GM23248 (cell line): Measurements from ENCODE around the gene PRPF31. TPM values are rescaled to one million over a fixed set of nuclear protein-coding genes. Genes with fewer than 3 reads are reported as not detected.
A peak's percentile ranks its signal among the peaks of the same experiment; 100 is the strongest.

Source experiments
- DNase-seq: peaks from one replicate; pipeline ENCODE4 v3.0.0-alpha.2; 2015
- H2AFZ ChIP-seq: fragments of 200-600 bp; sonication (generic); 2 replicates; pipeline ENCODE4 v1.6.1; 2016; ENCODE audit warnings: antibody characterized with exemption
- H3F3A ChIP-seq: fragments of 200-600 bp; sonication (generic); 2 replicates; pipeline ENCODE4 v1.6.1; 2016; ENCODE audit warnings: mild to moderate bottlenecking, antibody characterized with exemption, mixed run types; ENCODE audit not compliant: insufficient read depth
- H3K27ac ChIP-seq: fragments of 200-600 bp; sonication (generic); 2 replicates; pipeline ENCODE4 v1.5.1; 2016; ENCODE audit warnings: mild to moderate bottlenecking
- H3K27me3 ChIP-seq: fragments of 200-600 bp; sonication (generic); replicated peaks from 2 replicates; pipeline ENCODE4 v1.6.1; 2016; ENCODE audit warnings: mild to moderate bottlenecking; ENCODE audit not compliant: insufficient read depth
- H3K36me3 ChIP-seq: fragments of 200-600 bp; sonication (generic); 2 replicates; pipeline ENCODE4 v1.6.1; 2016; ENCODE audit warnings: low read depth, mild to moderate bottlenecking
- H3K4me1 ChIP-seq: fragments of 200-600 bp; sonication (generic); 2 replicates; pipeline ENCODE4 v1.6.1; 2016; ENCODE audit warnings: mild to moderate bottlenecking; ENCODE audit not compliant: insufficient read depth
- H3K4me2 ChIP-seq: fragments of 200-600 bp; sonication (generic); one replicate; pipeline ENCODE4 v1.6.1; 2016; ENCODE audit warnings: mild to moderate bottlenecking; ENCODE audit not compliant: unreplicated experiment
- H3K4me3 ChIP-seq: fragments of 200-600 bp; sonication (generic); 2 replicates; pipeline ENCODE4 v1.5.1; 2016; ENCODE audit warnings: mild to moderate bottlenecking
- H3K79me2 ChIP-seq: fragments of 200-600 bp; sonication (generic); 2 replicates; pipeline ENCODE4 v1.6.1; 2016; ENCODE audit warnings: mild to moderate bottlenecking; ENCODE audit not compliant: insufficient read depth
- H3K9ac ChIP-seq: fragments of 200-600 bp; sonication (generic); 2 replicates; pipeline ENCODE4 v1.6.1; 2016; ENCODE audit warnings: mild to moderate bottlenecking
- H3K9me2 ChIP-seq: fragments of 200-600 bp; sonication (generic); 2 replicates; pipeline ENCODE4 v1.6.1; 2016; ENCODE audit warnings: mixed run types, mild to moderate bottlenecking, moderate library complexity; ENCODE audit not compliant: insufficient read depth
- H3K9me3 ChIP-seq: fragments of 200-600 bp; sonication (generic); one replicate; pipeline ENCODE4 v1.6.1; 2017; ENCODE audit warnings: low read depth
- H4K20me1 ChIP-seq: fragments of 200-600 bp; sonication (generic); 2 replicates; pipeline ENCODE4 v1.6.0; 2016; ENCODE audit not compliant: insufficient read depth
- EZH2 ChIP-seq: fragments of 200-600 bp; sonication (generic); IDR thresholded peaks from 2 replicates; pipeline ENCODE4 v1.6.1; 2018; ENCODE audit warnings: antibody characterized with exemption, mild to moderate bottlenecking; ENCODE audit not compliant: insufficient read depth, poor library complexity, severe bottlenecking
- EZH2phosphoT487 ChIP-seq: fragments of 200-600 bp; sonication (generic); IDR thresholded peaks from 2 replicates; pipeline ENCODE4 v1.6.1; 2018; ENCODE audit warnings: antibody characterized with exemption, moderate library complexity, mild to moderate bottlenecking, low read depth; ENCODE audit not compliant: insufficient read depth
- WGBS, 2 experiments: methylation state at CpG; one replicate each; pipeline ENCODE4 v1.1.6; 2015 to 2017; ENCODE audit warnings: low lambda C conversion rate in 2 of 2, low coverage in 1 of 2; ENCODE audit errors: missing lambda C conversion rate in 2 of 2; 5-methylcytosine and 5-hydroxymethylcytosine counted together
- in situ Hi-C: fragments of 300-500 bp; cut with MboI; formaldehyde crosslinking; loops from 2 replicates; pipeline ENCODE4 v1.15.0; 2020
- polyA plus RNA-seq: library from polyadenylated mRNA; unstranded; fragments of >200 nt; fragmentation: Nextera tagmentation; extraction: Ambion mirVana; gene quantifications from 2 replicates; pipeline ENCODE4 v1.2.1, GENCODE V29; 2016
- total RNA-seq: library from RNA; depleted of rRNA; stranded (reverse); fragments of >200 nt; shearing (Covaris generic); gene quantifications from 2 replicates; pipeline ENCODE4 v1.2.3, GENCODE V29; 2014

Gene PRPF31
- total and polyA plus RNA-seq, 2 experiments from 2014 or later: 38.4 to 78.6 TPM

DNA sequence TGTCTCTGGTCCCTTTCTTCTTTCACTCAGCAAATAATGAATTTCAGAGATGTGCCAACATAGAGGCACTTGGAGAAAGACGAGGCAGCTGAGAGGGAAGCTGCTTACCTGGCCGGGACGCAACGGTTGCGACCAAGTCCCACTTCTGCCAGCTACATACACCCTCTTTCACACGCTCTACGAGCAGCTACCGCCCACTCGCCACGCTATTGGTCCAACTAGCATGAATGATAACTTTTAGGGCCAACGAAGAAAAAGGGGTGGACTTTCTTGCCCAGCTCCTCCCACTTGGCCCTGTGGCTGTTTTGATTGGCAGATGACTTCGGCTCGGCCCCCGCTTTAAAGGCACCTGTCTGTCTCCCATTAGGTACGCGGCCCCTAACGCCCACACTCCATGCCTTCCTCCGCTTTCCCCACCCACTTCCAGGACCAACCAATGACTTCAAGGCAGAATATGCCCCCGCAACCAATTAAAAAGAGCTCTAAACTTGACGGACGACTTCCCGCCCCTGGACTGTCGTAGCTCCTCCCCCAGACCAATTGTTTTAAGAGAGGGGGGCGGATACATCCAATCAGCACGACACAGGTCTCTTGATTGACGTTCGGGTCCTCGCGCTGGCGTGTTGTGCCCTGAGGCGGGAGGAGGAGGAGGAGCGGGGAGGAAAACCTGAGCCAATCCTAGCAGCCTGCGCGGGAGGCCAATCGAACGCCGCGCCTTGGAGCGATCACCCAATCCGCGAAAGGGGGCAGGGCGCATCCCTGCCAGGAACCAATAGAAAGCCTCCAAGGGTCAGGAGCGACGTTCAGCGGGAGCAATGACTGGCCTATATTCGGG lies 21.5 kb downstream of the PRPF31 start:
- TF ChIP-seq EZH2 (no peak), EZH2phosphoT487 (no peak)
- H3K79me2 ChIP-seq: peaks cover 45% of the 10 kb centered on the region
- peak overlapping the region; percentile 89 for H2AFZ ChIP-seq
- no peaks in the 10 kb centered on the region for H3K36me3 ChIP-seq
- H3K9me2 ChIP-seq: no peaks in the 10 kb centered on the region
- peak overlapping the region; percentile 77 for H3K27ac ChIP-seq
- H3K4me3 ChIP-seq: peak overlapping the region; percentile 78
- no peaks in the 10 kb centered on the region for H3K27me3 ChIP-seq
- H3K9me3 ChIP-seq: no peaks in the 10 kb centered on the region
- in situ Hi-C loops: no loop called here
- H3K9ac ChIP-seq: peak overlapping the region; percentile 98
- peak overlapping the region; percentile 81 for H3K4me2 ChIP-seq
- peaks cover 13% of the 10 kb centered on the region; the same call in 1 of the 2 replicates for H3F3A ChIP-seq
- WGBS, 2 experiments: 1 to 2% methylated on average over 43 to 46 of the region's 46 CpGs
- peaks cover 4% of the 10 kb centered on the region; the same call in 1 of the 2 replicates for H4K20me1 ChIP-seq
- peaks cover 22% of the 10 kb centered on the region for H3K4me1 ChIP-seq
- peak; percentile 100 for DNase-seq

DNA sequence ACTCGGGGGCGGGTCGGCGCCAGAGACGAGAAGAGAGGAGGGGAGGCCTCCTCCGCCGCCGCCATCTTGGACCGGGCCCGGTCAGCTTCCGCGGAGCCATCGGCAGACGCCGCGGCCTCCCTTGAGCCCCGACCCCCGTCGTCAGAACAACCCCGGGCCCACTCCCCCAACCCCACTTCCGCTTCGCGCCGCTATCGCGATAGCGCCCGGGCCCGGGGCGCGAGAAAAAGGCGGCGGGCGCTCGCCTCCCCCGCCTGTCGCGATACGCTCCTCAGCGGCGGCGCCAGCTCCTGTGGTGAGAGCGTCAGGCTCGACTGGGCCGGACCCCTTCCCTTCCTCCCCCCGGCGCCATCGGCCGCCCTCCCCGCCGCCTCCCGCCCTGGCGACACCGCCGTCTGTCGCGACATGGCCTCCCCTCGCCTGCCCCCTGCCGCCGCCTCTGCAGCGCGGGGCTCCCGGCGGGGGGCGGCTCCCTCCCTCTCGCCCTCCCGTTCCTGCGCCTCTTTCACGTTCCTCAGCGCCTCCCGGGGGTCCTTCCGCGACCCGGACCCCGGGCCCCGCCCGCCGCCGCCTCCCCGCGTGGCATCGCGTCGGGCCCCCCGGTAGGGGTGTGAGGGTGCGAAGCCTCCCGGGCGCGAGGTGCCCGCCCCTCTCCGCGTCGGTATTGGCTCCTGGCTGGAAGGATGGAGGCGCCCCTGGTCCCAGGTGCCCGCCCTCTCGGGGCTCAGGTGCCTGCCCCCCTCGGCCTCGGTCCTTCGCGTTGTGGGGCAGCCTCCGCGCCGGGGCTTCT lies 22.3 kb downstream of the PRPF31 start, which contains the start of gene CNOT3:
TSS of gene CNOT3 (plus strand) at position 64 of the 790 bp plus-strand sequence. CDS start 5,217 bp downstream, outside the sequence.
- H3K27ac ChIP-seq: peak within 1 kb of the TSS; percentile 77
- H3K4me2 ChIP-seq: peak within 1 kb of the TSS; percentile 84
- H4K20me1 ChIP-seq: peaks cover 4% of the 10 kb centered on the region; the same call in 1 of the 2 replicates
- peak within 1 kb of the TSS; percentile 98 for H3K9ac ChIP-seq
- 0 out of 2 replicates have a peak, but pooled peaks cover 4% of the 10 kb centered on the region for H3K36me3 ChIP-seq
- H3F3A ChIP-seq: peaks cover 13% of the 10 kb centered on the region; the same call in 1 of the 2 replicates
- in situ Hi-C loops: no loop called here
- peak; percentile 49 for DNase-seq
- H3K9me2 ChIP-seq: no peaks in the 10 kb centered on the region
- 2 to 3% methylated on average over 51 to 93 of the region's 103 CpGs for WGBS, 2 experiments
- H3K27me3 ChIP-seq: no peaks in the 10 kb centered on the region
- no peaks in the 10 kb centered on the region for H3K9me3 ChIP-seq
- peaks cover 53% of the 10 kb centered on the region for H3K79me2 ChIP-seq
- H3K4me3 ChIP-seq: peak within 1 kb of the TSS; percentile 78
- H2AFZ ChIP-seq: peak within 1 kb of the TSS; percentile 89
- TF ChIP-seq EZH2 (no peak), EZH2phosphoT487 (no peak)
- peaks cover 26% of the 10 kb centered on the region for H3K4me1 ChIP-seq

DNA sequence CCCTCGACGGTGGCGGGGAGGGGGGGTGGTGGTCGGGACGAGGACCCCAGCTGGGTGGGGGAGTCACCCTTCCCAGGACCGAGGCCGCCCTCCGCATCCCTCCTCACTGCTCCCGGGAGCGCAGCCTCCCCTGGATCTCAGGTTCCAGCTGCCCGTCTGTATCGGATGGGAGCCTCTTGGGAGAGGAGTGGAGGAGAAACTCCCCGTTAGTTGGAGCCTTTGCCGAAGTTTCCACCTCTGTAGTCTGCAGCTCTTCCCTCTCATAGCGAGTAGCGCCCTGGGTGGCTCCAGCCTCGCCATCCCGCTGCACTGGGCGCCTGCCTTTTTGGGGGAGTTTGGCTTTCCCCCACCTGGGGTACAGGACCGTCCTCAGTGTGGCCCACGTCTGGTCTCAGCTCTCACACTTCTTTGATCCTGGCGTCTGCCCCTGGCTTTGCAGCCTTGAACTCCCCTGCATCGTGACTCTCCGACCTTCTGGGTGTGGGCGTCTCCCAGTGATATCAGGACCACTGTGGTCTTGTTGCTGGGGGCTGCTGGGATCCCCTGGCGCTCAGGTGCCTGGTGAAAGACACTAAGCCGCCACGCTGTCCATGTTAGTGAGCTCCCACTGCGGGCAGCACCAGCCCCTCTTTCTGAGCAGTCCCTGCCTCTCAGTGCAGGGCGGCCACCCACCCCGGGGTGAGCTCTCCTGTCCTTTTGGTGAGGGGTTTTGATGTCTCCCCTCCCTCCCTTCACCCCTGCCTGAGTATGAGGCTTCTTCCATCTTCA lies 23.1 kb downstream of the PRPF31 start:
- Histone ChIP-seq H3K9me3 (no peaks in the 10 kb centered on the region), H3K9me2 (no peaks in the 10 kb centered on the region), H3K4me3 (peak overlapping the region; percentile 78), H2AFZ (no peak overlapping the region), H3F3A (peaks cover 13% of the 10 kb centered on the region; the same call in 1 of the 2 replicates), H3K27ac (0 out of 2 replicates have a peak overlapping the region, but pooled peaks have one; percentile 6), H3K9ac (peak overlapping the region; percentile 98), H3K27me3 (no peaks in the 10 kb centered on the region), H3K4me2 (peak overlapping the region; percentile 84), H3K36me3 (peaks cover 12% of the 10 kb centered on the region; the same call in 1 of the 2 replicates), H3K4me1 (peaks cover 26% of the 10 kb centered on the region), H3K79me2 (peaks cover 61% of the 10 kb centered on the region), H4K20me1 (peaks cover 4% of the 10 kb centered on the region; the same call in 1 of the 2 replicates)
- DNase-seq: peak; percentile 53
- TF ChIP-seq EZH2: no peak
- TF ChIP-seq EZH2phosphoT487: no peak
- in situ Hi-C loops: no loop called here
- WGBS, 2 experiments: 14 to 18% methylated on average over 22 to 31 of the region's 31 CpGs
